NCI-H2107 (cell line): ENCODE measurements around the gene BICRA.

Source experiments
- DNase-seq: peaks from one replicate; lab custom pipeline; 2025; lab: John Stamatoyannopoulos, UW

Gene BICRA

DNA sequence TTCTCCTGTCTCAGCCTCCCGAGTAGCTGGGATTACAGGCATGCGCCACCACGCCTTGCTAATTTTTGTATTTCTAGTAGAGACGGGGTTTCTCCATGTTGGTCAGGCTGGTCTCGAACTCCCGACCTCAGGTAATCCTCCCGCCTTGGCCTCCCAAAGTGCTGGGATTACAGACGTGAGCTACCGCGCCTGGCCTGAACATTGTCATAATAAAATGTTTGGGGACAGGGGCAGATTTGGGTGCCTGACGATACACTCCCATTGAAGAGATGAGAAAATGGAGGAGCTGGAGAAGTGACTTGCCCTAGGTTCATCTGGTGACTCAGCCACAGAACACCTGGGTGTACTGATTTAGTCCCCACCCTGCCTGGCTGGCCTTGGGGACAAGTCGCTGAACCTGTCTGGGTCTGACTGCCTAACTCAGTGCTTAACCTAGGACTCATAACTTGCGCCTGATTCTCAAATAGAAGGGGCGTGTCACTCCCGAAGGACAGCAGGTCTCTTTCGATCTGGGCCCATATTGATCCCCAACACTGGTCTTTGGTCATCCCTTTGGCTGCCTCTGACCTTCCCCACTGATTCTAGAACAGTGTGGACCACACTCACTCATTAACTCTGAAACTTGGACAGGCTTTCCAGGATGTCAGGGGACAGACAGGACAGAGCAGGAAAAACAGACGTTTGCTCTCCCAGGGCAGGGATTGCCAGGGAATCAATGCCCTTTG is 7.6 kb upstream of the BICRA start:
- no peak for DNase-seq

- DNase-seq: no peak
Measured at GRCh38 chr19:47603706-47604565, 5.0 kb upstream of the BICRA start.

- DNase-seq: no peak
Measured at GRCh38 chr19:47607564-47608073, 1.3 kb upstream of the BICRA start.

- DNase-seq: peak; percentile 88
Measured at GRCh38 chr19:47608074-47608918, 638 bp upstream of the BICRA start.

- no peak for DNase-seq
Measured at GRCh38 chr19:47609906-47610894, 1.3 kb downstream of the BICRA start.

- DNase-seq: no peak
Measured at GRCh38 chr19:47610902-47611301, 2.0 kb downstream of the BICRA start.

GRCh38 chr19:47613165-47614020 is 4.5 kb downstream of the BICRA start:
- no peak for DNase-seq

- DNase-seq: no peak
Measured at GRCh38 chr19:47614021-47614295, 5.0 kb downstream of the BICRA start.

- no peak for DNase-seq
Measured at GRCh38 chr19:47614559-47614958, 5.6 kb downstream of the BICRA start.

DNA sequence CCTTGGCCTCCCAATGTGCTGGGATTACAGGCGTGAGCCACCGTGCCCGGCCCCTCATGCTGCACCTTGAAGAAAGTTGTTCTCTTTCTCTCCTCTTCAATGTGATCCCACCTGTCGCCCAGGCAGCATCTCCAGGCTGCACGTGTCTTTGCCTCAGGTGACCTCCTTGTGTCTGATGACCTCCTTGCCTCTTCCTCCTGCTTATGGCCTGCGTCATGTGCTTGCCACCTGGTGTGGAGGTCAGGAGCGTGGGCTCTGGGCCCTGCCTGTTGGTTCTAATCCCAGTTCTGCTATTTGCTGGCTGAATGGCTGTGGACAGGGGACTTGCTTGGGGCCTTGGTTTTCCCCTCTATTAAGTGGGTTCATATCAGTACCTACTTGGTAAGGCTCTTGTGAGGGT is 6.3 kb downstream of the BICRA start:
- no peak for DNase-seq

- DNase-seq: no peak
Measured at GRCh38 chr19:47615714-47616113, 6.8 kb downstream of the BICRA start.

DNA sequence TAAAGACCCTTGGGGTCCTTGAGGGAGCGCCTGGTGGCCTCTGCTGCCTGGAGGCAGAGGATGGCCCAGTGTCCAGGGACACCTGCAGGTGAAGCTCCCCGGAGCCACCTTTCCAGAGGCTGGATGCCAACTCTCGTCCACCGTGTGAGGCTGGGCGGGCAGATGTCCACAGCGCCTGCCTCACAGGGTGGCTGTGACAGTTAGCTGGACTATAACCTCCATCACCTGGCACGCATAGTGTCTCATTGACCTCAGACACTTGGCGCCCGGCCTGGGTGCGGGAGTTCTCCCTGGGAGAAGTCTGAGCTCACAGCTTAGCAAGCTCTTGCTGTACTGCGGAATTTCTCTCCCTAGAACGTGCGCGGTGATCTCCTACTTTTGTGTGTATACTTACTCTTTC is 9.8 kb downstream of the BICRA start:
- DNase-seq: no peak

- DNase-seq: no peak
Measured at GRCh38 chr19:47619763-47620162, 10.8 kb downstream of the BICRA start.

- no peak for DNase-seq
Measured at GRCh38 chr19:47623151-47623920, 14.4 kb downstream of the BICRA start.

DNA sequence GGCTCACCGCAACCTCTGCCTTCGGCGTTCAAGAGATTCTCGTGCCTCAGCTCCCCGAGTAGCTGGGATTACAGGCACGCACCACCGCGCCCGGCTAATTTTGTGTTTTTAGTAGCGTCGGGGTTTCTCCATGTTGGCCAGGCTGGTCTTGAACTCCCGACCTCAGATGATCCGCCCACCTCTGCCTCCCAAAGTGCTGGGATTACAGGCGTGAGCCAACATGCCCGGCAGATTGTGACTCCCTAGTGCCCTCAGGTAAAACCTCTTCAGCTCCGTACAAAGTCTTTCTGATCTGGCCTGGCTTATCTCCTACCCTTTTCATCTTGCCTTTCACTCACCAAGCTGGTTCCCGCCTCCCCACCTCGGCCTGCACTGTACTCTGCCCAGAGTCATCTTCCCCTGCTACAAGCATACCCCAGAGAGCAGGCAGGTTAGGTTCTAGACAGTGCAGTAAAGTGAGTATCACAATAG is 15.0 kb downstream of the BICRA start:
- no peak for DNase-seq

GRCh38 chr19:47625650-47626049 is 16.7 kb downstream of the BICRA start:
- no peak for DNase-seq

GRCh38 chr19:47626238-47626637 is 17.3 kb downstream of the BICRA start:
- no peak for DNase-seq

DNA sequence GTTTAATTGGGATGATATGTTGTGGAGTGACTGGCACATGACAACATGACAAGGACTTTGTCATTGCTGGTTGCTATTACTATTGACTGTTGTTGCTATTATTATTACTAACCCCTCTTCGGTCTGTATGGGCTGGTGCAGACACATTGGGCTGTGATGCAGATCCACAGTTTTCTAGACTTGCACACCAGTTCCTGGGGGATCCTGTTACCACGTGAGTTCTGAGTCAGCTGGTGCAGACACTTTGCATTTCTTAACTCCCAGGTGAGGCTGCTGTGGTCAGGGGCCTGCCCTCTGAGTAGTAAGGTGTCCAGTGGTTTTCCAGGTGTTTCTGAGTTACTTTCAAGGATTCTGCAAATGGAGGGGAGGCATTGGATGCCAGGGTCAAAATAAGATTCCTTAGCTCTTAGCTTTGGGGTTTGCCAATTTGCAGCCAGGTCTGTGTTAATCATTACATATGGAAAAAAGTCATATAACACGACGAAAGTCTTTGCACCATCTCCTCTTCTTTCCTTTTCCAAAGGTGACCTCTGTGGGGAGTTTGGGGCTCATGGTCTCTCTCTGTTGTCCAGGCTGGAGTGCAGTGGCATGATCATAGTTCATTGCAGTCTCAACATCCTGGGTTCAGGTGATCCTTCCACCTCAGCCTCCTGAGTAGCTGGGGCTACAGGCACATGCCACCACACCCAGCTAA is 19.3 kb downstream of the BICRA start:
- no peak for DNase-seq

GRCh38 chr19:47630594-47630993 is 21.7 kb downstream of the BICRA start:
- no peak for DNase-seq
